B cell (primary cell): Measurements from ENCODE around the gene TRIM29. TPM values are rescaled to one million over a fixed set of nuclear protein-coding genes. Genes with fewer than 3 reads are reported as not detected.

Experiments
- ATAC-seq: fragments of 200-7000 bp; cut with Tn5 transposase; one replicate; pipeline ENCODE4 v1.10.0; 2021; ENCODE audit warnings: low read depth, mild to moderate bottlenecking, moderate number of reproducible peaks, moderate library complexity
- CTCF ChIA-PET: fragments of 350-600 bp; sonication (Branson Sonifier 250); formaldehyde crosslinking; loops from one replicate; lab custom pipeline; 2021; ENCODE audit warnings: antibody characterized with exemption, inconsistent platforms; lab: Charles Lee
- POLR2A ChIA-PET: fragments of 350-600 bp; sonication (Branson Sonifier 250); formaldehyde crosslinking; loops from one replicate; lab custom pipeline; 2021; ENCODE audit warnings: antibody characterized with exemption; lab: Charles Lee
- DNase-seq: peaks from one replicate; pipeline ENCODE4 v3.0.0; 2013
- H2AFZ ChIP-seq: 2 replicates; pipeline ENCODE4 v1.6.1; 2012; ENCODE audit warnings: mild to moderate bottlenecking, low read depth, low read length; ENCODE audit not compliant: insufficient read depth, poor library complexity, severe bottlenecking
- H3K27ac ChIP-seq, 2 donors: 1 replicate in 1 of 2; 2 replicates in 1 of 2; pipeline ENCODE4 v1.5.1; 2012 to 2013; ENCODE audit warnings: low read length in 2 of 2, mild to moderate bottlenecking in 2 of 2, moderate library complexity in 1 of 2
- H3K27me3 ChIP-seq, 4 experiments: fragments of 200-600 bp in 1 of 4; sonication (generic) in 1 of 4; replicated peaks in 1 of 4; 1 replicate in 2 of 4; 2 replicates in 2 of 4; pipeline versions ENCODE4 v1.6.1 to v1.7.0; 2013 to 2016; ENCODE audit warnings: low read length in 3 of 4, mild to moderate bottlenecking in 2 of 4, mixed read lengths in 1 of 4, moderate library complexity in 1 of 4; ENCODE audit not compliant: insufficient read depth in 4 of 4, control insufficient read depth in 3 of 4; ENCODE audit errors: control extremely low read depth in 1 of 4
- H3K36me3 ChIP-seq, 2 experiments: replicated peaks in 1 of 2; 1 replicate in 1 of 2; 2 replicates in 1 of 2; pipeline versions ENCODE4 v1.6.1 to v1.7.1; 2013; ENCODE audit warnings: low read length in 1 of 2; ENCODE audit not compliant: insufficient read depth in 2 of 2, control insufficient read depth in 1 of 2; ENCODE audit errors: control extremely low read depth in 1 of 2, extremely low read depth in 1 of 2
- H3K4me1 ChIP-seq, 2 donors: fragments of 200-600 bp in 1 of 2; sonication (generic) in 1 of 2; 1 replicate in 1 of 2; 2 replicates in 1 of 2; pipeline versions ENCODE4 v1.5.1 to v1.6.1; 2013 to 2017; ENCODE audit warnings: low read length in 2 of 2; ENCODE audit not compliant: control insufficient read depth in 2 of 2, insufficient read depth in 2 of 2
- H3K4me2 ChIP-seq: replicated peaks from 2 replicates; pipeline ENCODE3; 2012; ENCODE audit warnings: mild to moderate bottlenecking, low read depth, low read length; ENCODE audit not compliant: poor library complexity, severe bottlenecking
- H3K4me3 ChIP-seq, 5 experiments: fragments of 200-600 bp in 1 of 5; sonication (generic) in 1 of 5; 1 replicate in 3 of 5; 2 replicates in 2 of 5; pipeline versions ENCODE4 v1.5.1 to v1.7.0; 2011 to 2016; ENCODE audit warnings: low read length in 4 of 5, mild to moderate bottlenecking in 4 of 5, low read depth in 2 of 5, control low read depth in 1 of 5, moderate library complexity in 1 of 5; ENCODE audit not compliant: insufficient read depth in 1 of 5; ENCODE audit errors: control extremely low read depth in 1 of 5, extremely low read depth in 1 of 5
- H3K79me2 ChIP-seq: fragments of 200-600 bp; sonication (generic); one replicate; pipeline ENCODE4 v1.6.0; 2016; ENCODE audit warnings: low read length; ENCODE audit not compliant: control insufficient read depth, insufficient read depth
- H3K9ac ChIP-seq: fragments of 200-600 bp; sonication (generic); 2 replicates; pipeline ENCODE4 v1.6.1; 2017; ENCODE audit warnings: mild to moderate bottlenecking, low read length, moderate library complexity
- H3K9me3 ChIP-seq, 3 donors: one replicate each; pipeline versions ENCODE4 v1.6.1 to v1.7.1; 2013; ENCODE audit warnings: low read length in 2 of 3; ENCODE audit not compliant: control insufficient read depth in 2 of 3, insufficient read depth in 1 of 3; ENCODE audit errors: control extremely low read depth in 1 of 3
- H4K20me1 ChIP-seq: 2 replicates; pipeline ENCODE4 v1.6.0; 2012; ENCODE audit warnings: mild to moderate bottlenecking, low read length; ENCODE audit not compliant: insufficient read depth, control insufficient read depth, poor library complexity, severe bottlenecking
- H3K27ac Mint-ChIP-seq: one replicate; pipeline ENCODE4 v1.8.0; 2021; ENCODE audit warnings: mixed read lengths
- H3K27me3 Mint-ChIP-seq: one replicate; pipeline ENCODE4 v1.8.0; 2021; ENCODE audit warnings: mixed read lengths
- H3K4me1 Mint-ChIP-seq: one replicate; pipeline ENCODE4 v1.8.0; 2021; ENCODE audit warnings: mixed read lengths
- H3K4me3 Mint-ChIP-seq: one replicate; pipeline ENCODE4 v1.8.0; 2021; ENCODE audit warnings: mixed read lengths
- H3K9me3 Mint-ChIP-seq: one replicate; pipeline ENCODE4 v1.8.0; 2022; ENCODE audit warnings: mixed read lengths; ENCODE audit not compliant: insufficient read depth
- EZH2 ChIP-seq: IDR thresholded peaks from 2 replicates; pipeline ENCODE4 v1.6.1; 2012; ENCODE audit warnings: borderline replicate concordance, low read depth, mild to moderate bottlenecking, moderate library complexity, low read length; ENCODE audit not compliant: insufficient read depth, poor library complexity, severe bottlenecking
- WGBS: methylation state at CpG from one replicate; pipeline ENCODE4 v1.1.5; 2013; ENCODE audit warnings: missing lambda C conversion rate; ENCODE audit not compliant: insufficient coverage; 5-methylcytosine and 5-hydroxymethylcytosine counted together
- intact Hi-C: fragments of 100-400 bp; cut with micrococcal nuclease; formaldehyde crosslinking; loops from one replicate; pipeline ENCODE4 v1.10.0; 2022
- polyA plus RNA-seq: library from polyadenylated mRNA; depleted of rRNA; stranded (reverse); fragments of >200 nt; gene quantifications from 2 replicates; pipeline ENCODE4 v1.2.3, GENCODE V29; 2012
- total RNA-seq, 2 donors: library from RNA; stranded (reverse); fragments of 120-200 nt in 1 of 2; gene quantifications; 1 replicate in 1 of 2; 2 replicates in 1 of 2; pipeline versions ENCODE4 v1.2.3 to v1.2.4, GENCODE V29; 2013 to 2022
- TF ChIP-seq, protein P1 (sequence below): fragments of 200-600 bp; IDR thresholded peaks from one replicate; pipeline ENCODE4 v1.8.0; 2022; ENCODE audit warnings: antibody characterized with exemption, mild to moderate bottlenecking

The TRIM29 gene
- total and polyA plus RNA-seq, 2 donors (not counting 1 experiment from before 2014, with no cell fraction given), result not detected

DNA sequence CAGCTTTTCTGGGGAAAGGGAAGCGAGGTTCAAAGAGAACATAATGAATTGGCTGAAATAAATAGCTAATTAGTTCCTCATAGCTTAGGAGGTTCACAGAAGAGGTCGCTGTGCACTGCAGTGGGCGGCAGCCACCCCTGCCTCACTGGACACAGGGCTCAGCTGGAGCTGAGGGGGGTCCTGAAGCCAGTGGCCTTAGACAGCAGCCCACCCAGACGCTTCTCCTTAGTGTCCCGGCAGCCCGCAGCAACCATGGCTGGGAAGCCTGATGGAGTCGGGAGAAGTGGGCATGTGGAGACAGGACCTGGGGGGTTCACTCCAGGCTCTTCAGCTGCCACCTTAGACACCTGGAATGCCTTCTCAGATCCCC, 75.4 kb downstream of the TRIM29 start:
- no peaks in the 10 kb centered on the region for H3K4me1 ChIP-seq
- no peak for TF ChIP-seq EZH2
- TF ChIP-seq, protein P1, sequence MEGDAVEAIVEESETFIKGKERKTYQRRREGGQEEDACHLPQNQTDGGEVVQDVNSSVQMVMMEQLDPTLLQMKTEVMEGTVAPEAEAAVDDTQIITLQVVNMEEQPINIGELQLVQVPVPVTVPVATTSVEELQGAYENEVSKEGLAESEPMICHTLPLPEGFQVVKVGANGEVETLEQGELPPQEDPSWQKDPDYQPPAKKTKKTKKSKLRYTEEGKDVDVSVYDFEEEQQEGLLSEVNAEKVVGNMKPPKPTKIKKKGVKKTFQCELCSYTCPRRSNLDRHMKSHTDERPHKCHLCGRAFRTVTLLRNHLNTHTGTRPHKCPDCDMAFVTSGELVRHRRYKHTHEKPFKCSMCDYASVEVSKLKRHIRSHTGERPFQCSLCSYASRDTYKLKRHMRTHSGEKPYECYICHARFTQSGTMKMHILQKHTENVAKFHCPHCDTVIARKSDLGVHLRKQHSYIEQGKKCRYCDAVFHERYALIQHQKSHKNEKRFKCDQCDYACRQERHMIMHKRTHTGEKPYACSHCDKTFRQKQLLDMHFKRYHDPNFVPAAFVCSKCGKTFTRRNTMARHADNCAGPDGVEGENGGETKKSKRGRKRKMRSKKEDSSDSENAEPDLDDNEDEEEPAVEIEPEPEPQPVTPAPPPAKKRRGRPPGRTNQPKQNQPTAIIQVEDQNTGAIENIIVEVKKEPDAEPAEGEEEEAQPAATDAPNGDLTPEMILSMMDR, result no peak
- H3K36me3 ChIP-seq, result no peaks in the 10 kb centered on the region
- H3K4me3 ChIP-seq, result no peak overlapping the region
- peaks cover 36% of the 10 kb centered on the region for H3K27me3 Mint-ChIP-seq
- intact Hi-C loops, result no loop called here
- H3K9ac ChIP-seq, result no peak overlapping the region
- no peak overlapping the region for H2AFZ ChIP-seq
- ChIA-PET CTCF (no interaction called here), POLR2A (no interaction called here)
- no peak for ATAC-seq
- H3K4me1 Mint-ChIP-seq, result no peaks in the 10 kb centered on the region
- 88% methylated on average over 6 of the region's 7 CpGs for WGBS
- H3K9me3 ChIP-seq, result no peaks in the 10 kb centered on the region
- H4K20me1 ChIP-seq, result no peaks in the 10 kb centered on the region
- no peaks in the 10 kb centered on the region for H3K9me3 Mint-ChIP-seq
- DNase-seq, result no peak
- H3K4me2 ChIP-seq, result no peak overlapping the region
- no peak overlapping the region for H3K27ac Mint-ChIP-seq
- H3K27ac ChIP-seq, result no peak overlapping the region
- no peaks in the 10 kb centered on the region for H3K27me3 ChIP-seq
- H3K4me3 Mint-ChIP-seq, result no peak overlapping the region
- no peaks in the 10 kb centered on the region for H3K79me2 ChIP-seq

GRCh38 chr11:120061761-120062560, 76.0 kb downstream of the TRIM29 start:
- ChIA-PET CTCF (no interaction called here), POLR2A (no interaction called here)
- Mint-ChIP-seq H3K27ac (no peak overlapping the region), H3K9me3 (no peaks in the 10 kb centered on the region), H3K4me1 (no peaks in the 10 kb centered on the region), H3K4me3 (no peak overlapping the region), H3K27me3 (peaks cover 38% of the 10 kb centered on the region)
- intact Hi-C loops, result no loop called here
- Histone ChIP-seq H3K27ac (no peak overlapping the region), H3K4me2 (no peak overlapping the region), H3K9me3 (no peaks in the 10 kb centered on the region), H3K9ac (no peak overlapping the region), H2AFZ (no peak overlapping the region), H3K27me3 (no peaks in the 10 kb centered on the region), H3K36me3 (no peaks in the 10 kb centered on the region), H4K20me1 (no peaks in the 10 kb centered on the region), H3K4me1 (no peaks in the 10 kb centered on the region), H3K4me3 (no peak overlapping the region), H3K79me2 (no peaks in the 10 kb centered on the region)
- TF ChIP-seq, protein P1, result no peak
- TF ChIP-seq EZH2, result no peak
- WGBS, result 72% methylated on average over 24 of the region's 28 CpGs
- DNase-seq (no peak), ATAC-seq (no peak)
